GM23248 (cell line): ENCODE data around the gene LIPG. TPM values are rescaled to one million over a fixed set of nuclear protein-coding genes. Genes with fewer than 3 reads are reported as not detected.
"Not testable (repeated sequence)": the region's sequence is repeated elsewhere in the genome, so short reads cannot be mapped to it uniquely, and the experiment has no call there.

Experiments used
- DNase-seq: peaks from one replicate; pipeline ENCODE4 v3.0.0-alpha.2; 2015
- H2AFZ ChIP-seq: fragments of 200-600 bp; sonication (generic); 2 replicates; pipeline ENCODE4 v1.6.1; 2016; ENCODE audit warnings: antibody characterized with exemption
- H3F3A ChIP-seq: fragments of 200-600 bp; sonication (generic); 2 replicates; pipeline ENCODE4 v1.6.1; 2016; ENCODE audit warnings: mild to moderate bottlenecking, antibody characterized with exemption, mixed run types; ENCODE audit not compliant: insufficient read depth
- H3K27ac ChIP-seq: fragments of 200-600 bp; sonication (generic); 2 replicates; pipeline ENCODE4 v1.5.1; 2016; ENCODE audit warnings: mild to moderate bottlenecking
- H3K27me3 ChIP-seq: fragments of 200-600 bp; sonication (generic); replicated peaks from 2 replicates; pipeline ENCODE4 v1.6.1; 2016; ENCODE audit warnings: mild to moderate bottlenecking; ENCODE audit not compliant: insufficient read depth
- H3K36me3 ChIP-seq: fragments of 200-600 bp; sonication (generic); 2 replicates; pipeline ENCODE4 v1.6.1; 2016; ENCODE audit warnings: low read depth, mild to moderate bottlenecking
- H3K4me1 ChIP-seq: fragments of 200-600 bp; sonication (generic); 2 replicates; pipeline ENCODE4 v1.6.1; 2016; ENCODE audit warnings: mild to moderate bottlenecking; ENCODE audit not compliant: insufficient read depth
- H3K4me2 ChIP-seq: fragments of 200-600 bp; sonication (generic); one replicate; pipeline ENCODE4 v1.6.1; 2016; ENCODE audit warnings: mild to moderate bottlenecking; ENCODE audit not compliant: unreplicated experiment
- H3K4me3 ChIP-seq: fragments of 200-600 bp; sonication (generic); 2 replicates; pipeline ENCODE4 v1.5.1; 2016; ENCODE audit warnings: mild to moderate bottlenecking
- H3K79me2 ChIP-seq: fragments of 200-600 bp; sonication (generic); 2 replicates; pipeline ENCODE4 v1.6.1; 2016; ENCODE audit warnings: mild to moderate bottlenecking; ENCODE audit not compliant: insufficient read depth
- H3K9ac ChIP-seq: fragments of 200-600 bp; sonication (generic); 2 replicates; pipeline ENCODE4 v1.6.1; 2016; ENCODE audit warnings: mild to moderate bottlenecking
- H3K9me2 ChIP-seq: fragments of 200-600 bp; sonication (generic); 2 replicates; pipeline ENCODE4 v1.6.1; 2016; ENCODE audit warnings: mixed run types, mild to moderate bottlenecking, moderate library complexity; ENCODE audit not compliant: insufficient read depth
- H3K9me3 ChIP-seq: fragments of 200-600 bp; sonication (generic); one replicate; pipeline ENCODE4 v1.6.1; 2017; ENCODE audit warnings: low read depth
- H4K20me1 ChIP-seq: fragments of 200-600 bp; sonication (generic); 2 replicates; pipeline ENCODE4 v1.6.0; 2016; ENCODE audit not compliant: insufficient read depth
- EZH2 ChIP-seq: fragments of 200-600 bp; sonication (generic); IDR thresholded peaks from 2 replicates; pipeline ENCODE4 v1.6.1; 2018; ENCODE audit warnings: antibody characterized with exemption, mild to moderate bottlenecking; ENCODE audit not compliant: insufficient read depth, poor library complexity, severe bottlenecking
- EZH2phosphoT487 ChIP-seq: fragments of 200-600 bp; sonication (generic); IDR thresholded peaks from 2 replicates; pipeline ENCODE4 v1.6.1; 2018; ENCODE audit warnings: antibody characterized with exemption, moderate library complexity, mild to moderate bottlenecking, low read depth; ENCODE audit not compliant: insufficient read depth
- WGBS, 2 experiments: methylation state at CpG; one replicate each; pipeline ENCODE4 v1.1.6; 2015 to 2017; ENCODE audit warnings: low lambda C conversion rate in 2 of 2, low coverage in 1 of 2; ENCODE audit errors: missing lambda C conversion rate in 2 of 2; 5-methylcytosine and 5-hydroxymethylcytosine counted together
- in situ Hi-C: fragments of 300-500 bp; cut with MboI; formaldehyde crosslinking; loops from 2 replicates; pipeline ENCODE4 v1.15.0; 2020
- polyA plus RNA-seq: library from polyadenylated mRNA; unstranded; fragments of >200 nt; fragmentation: Nextera tagmentation; extraction: Ambion mirVana; gene quantifications from 2 replicates; pipeline ENCODE4 v1.2.1, GENCODE V29; 2016
- total RNA-seq: library from RNA; depleted of rRNA; stranded (reverse); fragments of >200 nt; shearing (Covaris generic); gene quantifications from 2 replicates; pipeline ENCODE4 v1.2.3, GENCODE V29; 2014

The LIPG gene
- total and polyA plus RNA-seq, 2 experiments from 2014 or later, result 0.38 to 0.43 TPM

- in situ Hi-C loops, result no loop called here
- 70 to 76% methylated on average over 7 of the region's 7 CpGs for WGBS, 2 experiments
These were observed 40.5 kb upstream of the LIPG start for GRCh38 chr18:49521216-49521835.

DNA sequence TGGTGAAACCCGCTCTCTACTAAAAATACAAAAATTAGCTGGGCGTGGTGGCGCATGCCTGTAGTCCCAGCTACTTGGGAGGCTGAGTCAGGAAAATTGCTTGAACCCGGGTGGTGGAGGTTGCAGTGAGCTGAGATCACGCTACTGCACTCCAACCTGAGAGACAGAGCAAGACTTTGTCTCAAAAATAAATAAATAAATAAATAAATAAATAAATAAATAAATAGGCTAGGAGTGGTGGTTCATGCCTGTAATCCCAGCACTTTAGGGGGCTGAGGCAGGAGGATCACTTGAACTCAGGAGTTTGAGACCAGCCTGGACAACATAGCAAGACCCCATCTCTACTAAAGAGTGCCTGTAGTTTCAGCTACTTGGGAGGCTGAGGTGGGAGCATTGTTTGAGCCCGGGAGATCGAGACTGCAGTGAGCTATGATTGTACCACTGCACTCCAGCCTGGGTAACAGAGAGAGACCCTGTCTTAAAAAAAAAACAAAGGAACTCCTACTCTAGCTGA, 38.2 kb upstream of the LIPG start:
- H3K9me2 ChIP-seq, H3K4me3 ChIP-seq, H3F3A ChIP-seq, H3K4me2 ChIP-seq, in situ Hi-C loops, DNase-seq, H3K79me2 ChIP-seq, H3K4me1 ChIP-seq, H4K20me1 ChIP-seq, H3K36me3 ChIP-seq, H2AFZ ChIP-seq, H3K27ac ChIP-seq, H3K27me3 ChIP-seq, H3K9me3 ChIP-seq, H3K9ac ChIP-seq: not testable (repeated sequence)
- WGBS, 2 experiments, result 78% methylated on average over 7 of the region's 7 CpGs

More at GRCh38 chr18:49521216-49521835, 40.5 kb upstream of the LIPG start:
- H3K4me2 ChIP-seq, result no peak overlapping the region
- no peak overlapping the region for H3K9ac ChIP-seq
- H4K20me1 ChIP-seq, result no peaks in the 10 kb centered on the region
- TF ChIP-seq EZH2phosphoT487, result no peak
- TF ChIP-seq EZH2, result no peak
- no peaks in the 10 kb centered on the region for H3K9me3 ChIP-seq
- no peaks in the 10 kb centered on the region for H3F3A ChIP-seq
- DNase-seq, result peak; percentile 11
- no peak overlapping the region for H2AFZ ChIP-seq
- peaks cover 6% of the 10 kb centered on the region for H3K4me1 ChIP-seq
- H3K79me2 ChIP-seq, result no peaks in the 10 kb centered on the region
- H3K4me3 ChIP-seq, result no peak overlapping the region
- no peak overlapping the region for H3K27ac ChIP-seq
- H3K9me2 ChIP-seq, result no peaks in the 10 kb centered on the region
- no peaks in the 10 kb centered on the region for H3K27me3 ChIP-seq
- H3K36me3 ChIP-seq, result no peaks in the 10 kb centered on the region

- Histone ChIP-seq H3K79me2 (no peaks in the 10 kb centered on the region), H3K9me3 (no peaks in the 10 kb centered on the region), H3K4me1 (peaks cover 6% of the 10 kb centered on the region), H4K20me1 (no peaks in the 10 kb centered on the region), H3K4me3 (no peak overlapping the region), H3K4me2 (no peak overlapping the region), H2AFZ (no peak overlapping the region), H3K9ac (no peak overlapping the region), H3K9me2 (no peaks in the 10 kb centered on the region), H3K36me3 (no peaks in the 10 kb centered on the region), H3F3A (no peaks in the 10 kb centered on the region), H3K27me3 (no peaks in the 10 kb centered on the region), H3K27ac (no peak overlapping the region)
- 54 to 56% methylated on average over 2 of the region's 2 CpGs for WGBS, 2 experiments
- TF ChIP-seq EZH2phosphoT487 (no peak), EZH2 (no peak)
- in situ Hi-C loops, result no loop called here
- no peak for DNase-seq
These were observed 37.5 kb upstream of the LIPG start for GRCh38 chr18:49524349-49524748.

- Histone ChIP-seq H3K4me3 (no peak overlapping the region), H3K9me3 (no peaks in the 10 kb centered on the region), H3K27me3 (no peaks in the 10 kb centered on the region), H2AFZ (no peak overlapping the region), H3K79me2 (no peaks in the 10 kb centered on the region), H3K36me3 (no peaks in the 10 kb centered on the region), H3K4me2 (no peak overlapping the region), H4K20me1 (no peaks in the 10 kb centered on the region), H3K9me2 (no peaks in the 10 kb centered on the region), H3K27ac (no peak overlapping the region), H3K4me1 (peaks cover 6% of the 10 kb centered on the region), H3F3A (no peaks in the 10 kb centered on the region), H3K9ac (no peak overlapping the region)
- TF ChIP-seq EZH2phosphoT487, result no peak
- TF ChIP-seq EZH2, result no peak
- no peak for DNase-seq
- in situ Hi-C loops, result no loop called here
- 93 to 98% methylated on average over 2 of the region's 2 CpGs for WGBS, 2 experiments
These were observed 36.9 kb upstream of the LIPG start for GRCh38 chr18:49524951-49525350.
